ENCODE results near the gene CCM2.
"Not testable (repeated sequence)": the region's sequence is repeated elsewhere in the genome, so short reads cannot be mapped to it uniquely, and the experiment has no call there.

CCM2 gene

DNA sequence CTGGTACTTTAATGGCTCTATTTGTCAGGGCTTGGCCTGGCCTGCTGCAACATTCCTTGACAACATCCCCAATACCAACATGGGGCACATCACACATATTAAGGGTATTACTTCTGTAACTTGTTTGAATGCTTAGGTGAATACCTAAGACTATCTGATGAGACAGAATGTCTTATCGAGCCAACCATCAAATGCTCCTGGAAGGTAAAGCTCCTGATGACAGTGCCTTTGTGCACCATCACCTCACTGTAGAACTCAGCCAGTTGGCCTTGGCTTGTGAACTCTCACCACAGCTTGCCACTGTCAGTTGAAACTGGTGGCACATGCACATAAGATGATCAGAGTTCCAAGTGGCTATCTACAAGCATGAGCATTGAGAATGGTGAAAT is 17.5 kb upstream of the CCM2 start:
- DNase-seq = no peak

DNA sequence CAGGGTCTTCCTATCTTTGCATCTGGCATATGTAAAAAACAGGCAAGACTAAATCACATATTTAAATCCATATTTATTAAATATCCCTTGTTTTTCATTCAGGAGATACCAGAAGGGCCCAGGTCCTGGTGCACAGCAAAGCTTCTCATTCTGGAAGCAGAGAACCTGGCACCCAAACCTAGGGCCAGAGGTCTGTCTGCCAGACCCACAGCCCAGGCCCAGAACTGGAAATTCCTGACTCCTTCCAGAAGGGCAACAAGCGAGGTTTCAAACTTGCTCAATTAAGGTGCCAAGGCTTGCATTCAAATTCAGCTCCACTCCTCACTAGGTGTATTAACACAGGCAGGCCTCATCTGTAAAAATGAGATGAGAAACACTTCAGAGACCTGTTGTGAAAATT is 17.0 kb upstream of the CCM2 start:
- DNase-seq = no peak

GRCh38 chr7:44983742-44984477 is 16.1 kb upstream of the CCM2 start:
- no peak for DNase-seq

DNA sequence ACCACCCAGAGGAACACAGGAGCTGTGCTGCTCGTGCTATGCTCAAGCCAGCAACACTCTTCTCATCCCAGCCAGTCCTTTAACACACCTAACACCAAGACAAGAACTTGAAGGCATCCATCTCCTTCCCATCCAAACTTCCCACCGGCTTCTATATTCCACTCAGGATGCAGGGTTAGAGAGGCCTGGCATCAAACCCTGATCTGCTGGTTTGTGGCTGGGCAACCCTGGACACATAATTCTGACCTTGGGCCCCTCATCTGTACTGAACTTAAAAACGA is 15.6 kb upstream of the CCM2 start:
- DNase-seq = no peak

GRCh38 chr7:44985033-44985695 is 14.8 kb upstream of the CCM2 start:
- DNase-seq = no peak

DNA sequence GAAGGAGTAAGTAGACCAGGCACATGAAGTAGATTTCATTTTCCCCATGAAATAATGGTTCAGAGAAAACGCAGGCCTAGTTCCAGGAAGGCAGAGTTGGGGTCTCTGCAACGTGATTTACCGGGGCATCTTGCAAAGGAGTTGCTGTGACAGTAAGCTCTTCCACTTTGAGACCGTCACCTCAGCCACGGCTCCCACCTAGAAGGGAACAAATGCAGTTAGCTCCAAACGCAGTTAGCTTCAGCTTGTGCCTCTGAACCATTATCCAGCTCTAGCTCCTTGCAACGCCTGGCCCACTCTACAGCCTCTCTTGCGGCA is 14.1 kb upstream of the CCM2 start:
- DNase-seq = no peak

- DNase-seq = peak; percentile 75 to 80
Measured at GRCh38 chr7:44986218-44987053, 13.6 kb upstream of the CCM2 start.

DNA sequence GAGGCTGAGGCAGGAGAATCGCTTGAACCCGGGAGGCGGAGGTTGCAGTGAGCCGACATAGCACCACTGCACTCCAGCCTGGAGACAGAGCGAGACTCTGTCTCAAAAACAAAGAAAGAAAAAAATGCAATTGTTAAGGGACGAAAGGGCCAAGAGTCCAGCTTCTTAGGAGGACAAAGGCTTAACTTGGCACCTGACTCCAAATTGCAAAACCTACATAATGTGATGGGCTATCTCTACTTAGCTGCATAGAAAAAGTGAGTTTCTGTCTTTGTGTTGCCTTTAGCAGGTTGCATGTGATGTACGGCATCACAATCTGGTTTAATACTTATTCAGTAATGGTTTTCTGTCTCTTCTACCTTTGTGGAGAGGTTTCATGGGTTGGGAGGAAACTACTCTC is 12.5 kb upstream of the CCM2 start:
- no peak for DNase-seq

DNA sequence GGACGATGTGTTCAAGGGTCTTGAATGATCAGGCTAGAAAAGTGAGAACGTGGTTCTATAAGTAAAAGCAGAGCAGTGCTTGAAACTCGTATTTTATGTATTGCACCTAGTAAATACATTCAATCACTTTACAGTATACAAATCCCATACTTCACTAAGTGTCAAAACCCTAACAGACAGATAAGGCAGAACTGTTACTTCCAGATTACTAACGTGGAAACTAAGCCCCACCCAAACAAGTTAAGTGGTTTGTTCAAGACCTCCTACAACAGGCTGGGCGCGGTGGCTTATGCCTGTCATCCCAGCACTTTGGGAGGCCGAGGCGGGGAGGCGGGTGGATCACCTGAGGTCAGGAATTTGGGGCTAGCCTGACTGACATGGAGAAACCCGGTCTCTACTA is 12.0 kb upstream of the CCM2 start:
- no peak for DNase-seq

DNA sequence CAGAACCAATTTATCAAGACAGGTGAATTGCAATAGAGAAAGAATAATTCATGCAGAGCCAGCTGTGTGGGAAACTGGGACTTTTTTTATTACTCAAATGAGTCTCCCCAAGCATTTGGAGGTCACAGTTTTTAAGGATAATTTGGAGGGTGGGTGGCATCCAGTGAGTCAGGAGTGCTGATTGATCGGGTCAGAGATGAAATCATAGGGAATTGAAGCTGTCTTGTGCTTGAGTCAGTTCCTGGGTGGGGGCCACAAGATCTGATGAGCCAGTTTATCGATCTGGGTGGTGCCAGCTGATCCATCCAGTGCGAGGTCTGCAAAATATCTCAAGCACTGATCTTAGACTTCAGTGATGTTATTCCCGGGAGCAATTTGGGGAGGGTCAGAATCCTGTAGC is 11.3 kb upstream of the CCM2 start:
- no peak for DNase-seq

DNA sequence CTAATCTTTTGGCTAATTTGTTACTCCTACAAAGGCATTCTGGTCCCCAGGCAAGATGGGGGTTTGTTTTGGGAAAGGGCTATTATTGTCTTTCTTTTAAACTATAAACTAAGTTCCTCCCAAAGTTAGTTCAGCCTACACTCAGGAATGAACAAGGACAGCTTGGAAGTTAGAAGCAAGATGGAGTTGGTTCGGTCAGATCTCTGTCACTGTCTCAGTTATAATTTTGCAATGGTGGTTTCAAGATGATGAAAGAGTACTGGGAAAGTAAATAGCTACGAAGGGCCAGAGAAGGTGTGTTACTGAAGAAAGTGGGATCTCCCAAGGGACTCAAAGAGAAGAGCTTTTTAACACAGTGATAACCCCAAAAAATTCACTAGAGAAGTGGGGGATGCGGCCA is 10.9 kb upstream of the CCM2 start:
- no peak for DNase-seq

DNA sequence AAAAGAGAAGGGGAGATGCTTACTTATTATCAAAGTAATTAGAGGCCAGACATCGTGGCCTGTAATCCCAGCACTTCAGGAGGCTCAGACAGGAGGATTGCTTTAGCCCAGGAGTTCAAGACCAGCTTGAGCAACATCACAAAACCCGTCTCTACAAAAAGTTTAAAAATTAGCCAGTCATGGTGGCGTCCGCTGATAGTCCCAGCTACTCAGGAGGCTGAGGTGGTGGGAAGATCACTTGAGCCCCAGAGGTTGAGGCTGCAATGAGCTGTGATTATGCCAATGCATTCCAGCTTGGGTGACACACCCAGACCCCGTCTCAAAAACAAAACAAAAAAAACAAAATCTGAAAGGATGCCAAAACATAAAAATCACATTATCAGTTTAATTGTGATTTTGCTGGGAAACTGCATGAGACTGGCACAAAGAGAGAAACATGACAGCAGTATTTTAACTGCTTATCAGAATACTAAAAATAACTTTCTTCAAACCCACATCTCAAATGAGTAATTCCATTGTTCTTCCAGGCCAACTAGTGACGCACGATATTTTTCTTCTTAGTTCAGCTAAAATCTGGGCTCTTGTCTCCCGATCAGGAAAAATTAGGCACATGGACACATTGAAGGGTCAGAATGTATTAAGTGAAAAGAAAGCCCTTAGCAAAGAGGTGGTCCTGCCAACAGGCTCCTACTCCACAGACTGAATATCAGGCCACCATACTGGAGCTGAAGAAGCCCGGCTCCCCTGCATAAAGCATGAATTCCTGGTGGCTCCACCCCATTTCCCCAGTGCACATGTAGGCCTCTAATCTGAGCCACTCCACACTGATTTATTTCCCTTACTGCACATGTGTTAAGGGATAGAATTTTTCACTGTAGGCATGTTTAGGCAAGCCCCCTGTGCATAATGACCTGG is 9.6 kb upstream of the CCM2 start:
- DNase-seq = no peak

DNA sequence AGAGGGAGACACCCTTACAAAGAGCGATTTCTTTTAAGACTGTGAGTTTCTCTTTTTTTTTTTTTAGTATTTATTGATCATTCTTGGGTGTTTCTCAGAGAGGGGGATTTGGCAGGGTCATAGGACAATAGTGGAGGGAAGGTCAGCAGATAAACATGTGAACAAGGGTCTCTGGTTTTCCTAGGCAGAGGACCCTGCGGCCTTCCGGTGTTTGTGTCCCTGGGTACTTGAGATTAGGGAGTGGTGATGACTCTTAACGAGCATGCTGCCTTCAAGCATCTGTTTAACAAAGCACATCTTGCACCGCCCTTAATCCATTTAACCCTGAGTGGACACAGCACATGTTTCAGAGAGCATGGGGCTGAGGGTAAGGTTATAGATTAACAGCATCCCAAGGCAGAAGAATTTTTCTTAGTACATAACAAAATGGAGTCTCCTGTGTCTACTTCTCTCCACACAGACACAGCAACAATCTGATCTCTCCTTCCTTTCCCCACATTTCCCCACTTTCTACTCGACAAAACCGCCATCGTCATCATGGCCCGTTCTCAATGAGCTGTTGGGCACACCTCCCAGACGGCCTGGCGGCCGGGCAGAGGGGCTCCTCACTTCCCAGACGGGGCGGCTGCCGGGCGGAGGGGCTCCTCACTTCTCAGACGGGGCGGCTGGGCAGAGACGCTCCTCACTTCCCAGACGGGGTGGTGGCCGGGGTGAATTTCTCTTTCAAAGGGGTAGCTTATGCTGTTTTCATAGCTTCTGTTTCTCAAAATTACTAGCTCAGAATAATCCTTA is 7.8 kb upstream of the CCM2 start:
- DNase-seq = not testable (repeated sequence)

DNA sequence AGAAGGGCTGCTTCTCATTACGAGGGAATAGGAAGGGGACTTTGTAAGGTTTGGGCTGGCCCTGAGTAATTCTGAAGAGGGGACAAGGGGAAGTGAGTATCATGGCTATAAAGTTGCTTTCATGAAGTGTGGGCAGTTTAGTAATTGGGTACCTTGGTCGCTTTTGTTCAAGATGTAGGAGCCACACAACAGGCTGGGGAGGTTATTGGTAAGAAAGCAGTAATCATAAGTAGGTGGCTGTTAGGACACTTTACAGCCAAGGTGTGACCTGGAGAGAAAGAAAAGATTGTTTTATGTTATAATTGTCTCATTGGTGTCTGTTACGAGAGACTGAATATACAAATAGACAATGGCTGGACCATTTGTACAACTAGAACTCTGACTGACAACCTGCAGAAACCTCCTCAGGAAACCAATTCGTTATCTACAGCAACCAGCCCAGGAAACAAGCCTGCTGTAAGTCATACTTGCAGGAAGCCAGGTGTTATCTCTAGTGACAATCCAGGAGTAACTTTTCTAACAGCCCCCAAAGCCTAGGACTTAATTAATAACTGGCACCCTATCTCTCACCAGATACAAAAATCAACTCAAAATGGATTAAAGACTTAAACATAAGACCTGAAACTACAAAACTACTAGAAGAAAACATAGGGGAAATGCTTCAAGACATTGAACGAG is 5.0 kb upstream of the CCM2 start:
- DNase-seq = no peak

GRCh38 chr7:44995555-44996493 is 4.2 kb upstream of the CCM2 start:
- DNase-seq = no peak

GRCh38 chr7:44998153-44998871 is 1.7 kb upstream of the CCM2 start:
- DNase-seq = no peak

DNA sequence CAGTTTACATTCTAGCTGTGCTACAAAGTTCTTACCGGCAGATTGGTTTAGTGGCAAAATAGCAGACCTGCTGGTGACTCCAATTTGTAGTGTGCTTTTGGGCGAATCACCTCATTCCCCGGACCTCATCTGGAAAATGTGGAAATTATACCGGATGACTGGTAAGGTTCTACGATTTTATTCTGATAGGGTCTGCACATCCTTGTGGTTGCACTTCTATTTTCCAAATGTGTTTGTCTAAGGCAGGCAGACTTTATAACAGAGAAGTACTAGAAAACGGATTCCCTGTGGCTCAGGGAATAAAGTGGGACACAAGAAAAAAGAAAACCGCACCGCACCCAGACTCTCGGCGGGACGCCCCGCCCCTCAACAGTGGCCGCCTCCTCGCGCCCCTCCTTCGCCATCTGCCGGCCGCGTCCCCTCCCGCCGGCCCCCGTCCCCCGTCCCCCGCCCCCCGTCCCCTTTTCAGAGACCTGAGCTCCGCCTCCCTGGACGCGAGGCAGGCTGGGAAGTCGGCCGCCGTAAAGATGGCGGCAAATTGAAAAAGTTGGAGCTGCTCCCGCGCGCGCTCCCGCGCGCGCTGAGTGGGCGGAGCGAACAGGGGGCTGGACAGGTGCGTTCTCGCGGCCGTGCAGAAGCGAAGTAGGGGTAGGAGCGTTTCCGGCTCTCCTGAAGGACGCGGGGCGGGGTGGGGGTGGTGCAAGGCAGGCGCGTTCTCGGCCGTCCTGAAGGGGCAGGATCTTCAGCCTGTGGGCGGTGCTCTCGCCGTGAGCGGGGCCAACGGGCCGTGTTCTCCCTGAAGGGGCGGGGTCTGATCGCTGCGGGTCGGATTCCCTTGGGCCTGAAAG is 532 bp upstream of the CCM2 start:
- DNase-seq = peak; percentile 85 to 99

DNA sequence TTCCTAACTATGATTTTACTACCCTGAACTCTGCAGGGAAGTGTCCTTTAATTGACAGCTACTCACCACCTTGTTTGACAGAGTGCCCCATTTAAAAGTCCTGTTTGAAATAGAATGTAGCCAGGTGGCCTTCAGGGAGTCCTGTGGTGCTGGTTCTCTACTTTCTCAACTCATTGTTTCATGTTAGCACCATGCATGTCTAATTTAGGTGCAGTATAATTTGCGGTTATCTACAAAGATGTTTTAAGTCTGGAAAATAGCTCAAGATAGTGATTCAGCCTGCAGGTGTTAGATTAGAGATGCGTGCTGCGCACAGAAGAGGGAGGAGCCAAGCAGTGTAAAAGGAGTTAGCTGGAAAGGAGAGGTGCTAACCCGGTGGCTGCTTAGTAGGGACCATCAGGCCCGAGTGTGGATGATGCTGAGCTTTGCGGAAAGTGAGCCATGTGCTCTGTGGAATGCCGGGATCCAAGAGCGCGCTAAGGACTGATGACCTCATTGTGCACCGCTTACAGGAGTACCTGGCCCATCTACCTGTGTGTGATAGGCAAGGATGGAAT is 1.2 kb downstream of the CCM2 start:
- no peak for DNase-seq

DNA sequence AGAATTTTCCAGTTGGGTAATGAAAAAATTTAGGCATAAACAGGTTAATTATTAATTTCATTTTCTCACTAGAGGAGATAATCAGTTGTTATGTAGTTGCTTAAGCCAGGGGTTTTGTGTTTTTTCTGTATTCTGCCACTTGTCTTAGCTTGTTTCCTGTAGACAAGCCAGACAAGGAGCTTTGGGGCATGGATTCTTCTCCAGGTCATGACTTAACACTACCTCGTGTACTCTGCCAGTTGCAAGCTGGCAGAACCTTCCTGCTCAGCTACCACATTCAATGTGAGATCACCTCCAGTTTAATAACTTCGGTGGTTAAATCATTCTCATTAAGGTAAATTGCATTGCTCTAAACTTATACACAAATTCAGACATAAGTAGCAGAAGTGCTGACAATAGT is 1.8 kb downstream of the CCM2 start:
- no peak for DNase-seq

Measured in NCI-H187 (cell line).